Measurements from ENCODE around the gene P4HA1. TPM values are rescaled to one million over a fixed set of nuclear protein-coding genes. Genes with fewer than 3 reads are reported as not detected.

The P4HA1 gene
- total RNA-seq, 1 experiment from 2014 or later, result 58.5 TPM

DNA sequence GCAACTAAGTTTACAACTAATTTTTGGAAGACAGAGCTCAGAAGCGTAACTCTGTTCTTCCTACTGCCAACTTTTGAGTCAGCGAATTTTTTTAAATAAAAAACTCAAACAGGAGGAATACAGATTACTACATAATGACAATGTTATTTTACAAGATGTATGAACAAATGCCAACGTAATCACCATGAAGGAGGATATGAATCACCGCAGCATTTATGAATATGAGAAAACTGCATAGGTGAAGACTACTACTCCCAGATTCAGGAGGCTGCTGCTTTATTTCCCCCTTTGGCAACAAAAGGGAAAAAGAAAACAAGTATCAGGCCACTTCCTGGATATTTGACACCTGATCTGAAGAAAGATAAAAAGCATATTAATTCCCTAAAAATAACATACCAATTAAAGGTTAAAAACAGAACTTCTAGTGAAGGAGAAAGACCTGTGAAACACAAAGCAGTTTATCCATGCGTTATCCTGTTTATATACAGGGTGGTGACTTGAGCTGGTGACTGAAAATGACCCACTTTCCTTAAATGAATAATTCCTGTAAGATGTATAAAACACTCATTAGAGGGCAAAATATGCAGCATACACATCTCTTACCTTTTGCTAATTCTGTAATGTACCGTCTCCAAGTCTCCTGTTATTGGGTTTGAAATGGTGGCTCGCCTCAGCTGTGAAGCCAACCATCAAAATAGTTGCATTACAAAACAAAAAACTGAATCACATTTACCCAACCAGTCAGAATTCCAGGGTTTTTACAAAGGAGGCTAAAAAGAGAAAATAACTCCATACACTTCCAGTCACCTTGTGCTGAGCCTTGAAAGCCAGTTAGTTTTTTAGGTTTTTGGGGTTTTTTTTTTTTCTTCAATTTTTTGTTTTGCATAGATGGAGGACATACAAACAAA lies 52.0 kb downstream of the P4HA1 start:
- Histone ChIP-seq H3K27ac (ENCODE audit: low read length) (no peak overlapping the region), H3K4me1 (ENCODE audit: control insufficient read depth, insufficient read depth, low read length) (peaks cover 8% of the 10 kb centered on the region), H3K4me3 (ENCODE audit: low read depth in 2 of 2, low read length in 2 of 2) (no peak overlapping the region), H3K36me3 (ENCODE audit: control insufficient read depth, insufficient read depth, low read length) (peaks cover 20% of the 10 kb centered on the region), H3K9me3 (ENCODE audit: control insufficient read depth, insufficient read depth, low read depth, low read length) (no peaks in the 10 kb centered on the region), H3K27me3 (ENCODE audit: control insufficient read depth, insufficient read depth, low read length) (no peaks in the 10 kb centered on the region)
- intact Hi-C loops (cut with micrococcal nuclease; ENCODE audit: unreplicated experiment), result no loop called here
- TF ChIP-seq TCF7L2 (IDR thresholded peaks at IDR 0.05; ENCODE audit: low read depth, low read length) (no peak), REST (IDR thresholded peaks at IDR 0.05; ENCODE audit: insufficient read depth in 1 of 2, low read depth in 2 of 2, low read length in 1 of 2) (no peak), POLR2AphosphoS5 (IDR thresholded peaks at IDR 0.05; ENCODE audit: low read depth, low read length) (no peak), SIN3A (IDR thresholded peaks at IDR 0.05; ENCODE audit: borderline replicate concordance, insufficient read depth, low read depth, low read length) (no peak)
- TF ChIP-seq, protein P1, sequence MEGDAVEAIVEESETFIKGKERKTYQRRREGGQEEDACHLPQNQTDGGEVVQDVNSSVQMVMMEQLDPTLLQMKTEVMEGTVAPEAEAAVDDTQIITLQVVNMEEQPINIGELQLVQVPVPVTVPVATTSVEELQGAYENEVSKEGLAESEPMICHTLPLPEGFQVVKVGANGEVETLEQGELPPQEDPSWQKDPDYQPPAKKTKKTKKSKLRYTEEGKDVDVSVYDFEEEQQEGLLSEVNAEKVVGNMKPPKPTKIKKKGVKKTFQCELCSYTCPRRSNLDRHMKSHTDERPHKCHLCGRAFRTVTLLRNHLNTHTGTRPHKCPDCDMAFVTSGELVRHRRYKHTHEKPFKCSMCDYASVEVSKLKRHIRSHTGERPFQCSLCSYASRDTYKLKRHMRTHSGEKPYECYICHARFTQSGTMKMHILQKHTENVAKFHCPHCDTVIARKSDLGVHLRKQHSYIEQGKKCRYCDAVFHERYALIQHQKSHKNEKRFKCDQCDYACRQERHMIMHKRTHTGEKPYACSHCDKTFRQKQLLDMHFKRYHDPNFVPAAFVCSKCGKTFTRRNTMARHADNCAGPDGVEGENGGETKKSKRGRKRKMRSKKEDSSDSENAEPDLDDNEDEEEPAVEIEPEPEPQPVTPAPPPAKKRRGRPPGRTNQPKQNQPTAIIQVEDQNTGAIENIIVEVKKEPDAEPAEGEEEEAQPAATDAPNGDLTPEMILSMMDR (IDR thresholded peaks at IDR 0.05), result no peak
- POLR2A ChIA-PET, result interaction anchor here (0.7 kb wide), 1 partner anchor 85 kb away, joined by 4 read pairs; no protein-coding TSS in a partner anchor
- DNase-seq (ENCODE audit: low read depth, low spot score), result peak; percentile 73
- CTCF ChIA-PET, result no interaction called here
- in situ Hi-C loops (cut with HindIII; ENCODE audit: low pct_unique_long_range_greater_than_20kb, low sequenced_read_pairs), result no loop called here
- TSS peak; percentile 8 for BruUV-seq (replicated peaks)
- ATAC-seq, result peak; percentile 88

DNA sequence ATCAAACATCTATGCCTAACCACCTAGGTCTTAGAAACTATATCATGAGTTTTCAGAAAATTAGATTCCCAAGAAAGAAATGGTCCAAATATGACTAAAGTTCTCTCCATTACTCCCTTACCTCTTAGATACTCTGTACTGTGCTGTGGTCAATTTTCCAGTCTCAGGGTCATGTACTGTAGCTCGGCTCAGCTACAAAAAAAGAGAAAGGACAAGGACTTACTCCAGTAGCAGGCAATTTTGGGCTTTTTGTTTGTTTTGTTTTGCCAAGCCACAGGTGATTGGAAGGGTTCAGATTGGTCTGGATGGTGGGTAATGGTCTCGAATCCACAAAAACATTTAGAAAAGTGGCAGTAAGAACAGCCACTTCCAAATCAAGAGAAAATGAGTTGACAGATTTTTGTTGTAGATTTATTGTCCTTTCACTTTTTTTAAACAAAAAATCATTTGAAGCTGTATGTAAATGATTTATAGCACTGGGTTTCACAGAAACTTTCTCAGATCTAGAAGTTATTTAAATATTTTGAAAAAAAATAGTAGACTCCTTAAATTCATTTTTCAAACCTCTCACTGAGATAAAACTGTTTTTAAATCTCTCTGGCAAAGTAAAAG lies 52.8 kb downstream of the P4HA1 start:
- in situ Hi-C loops (cut with HindIII; ENCODE audit: low pct_unique_long_range_greater_than_20kb, low sequenced_read_pairs), result no loop called here
- Histone ChIP-seq H3K36me3 (ENCODE audit: control insufficient read depth, insufficient read depth, low read length) (peaks cover 20% of the 10 kb centered on the region), H3K4me3 (ENCODE audit: low read depth in 2 of 2, low read length in 2 of 2) (no peak overlapping the region), H3K4me1 (ENCODE audit: control insufficient read depth, insufficient read depth, low read length) (peaks cover 8% of the 10 kb centered on the region), H3K9me3 (ENCODE audit: control insufficient read depth, insufficient read depth, low read depth, low read length) (no peaks in the 10 kb centered on the region), H3K27ac (ENCODE audit: low read length) (no peak overlapping the region), H3K27me3 (ENCODE audit: control insufficient read depth, insufficient read depth, low read length) (no peaks in the 10 kb centered on the region)
- TF ChIP-seq TCF7L2 (IDR thresholded peaks at IDR 0.05; ENCODE audit: low read depth, low read length) (no peak), REST (IDR thresholded peaks at IDR 0.05; ENCODE audit: insufficient read depth in 1 of 2, low read depth in 2 of 2, low read length in 1 of 2) (no peak)
- DNase-seq (ENCODE audit: low read depth, low spot score) (no peak), ATAC-seq (no peak)
- intact Hi-C loops (cut with micrococcal nuclease; ENCODE audit: unreplicated experiment), result no loop called here
- no TSS peak for BruUV-seq (replicated peaks)
- CTCF ChIA-PET, result no interaction called here
- POLR2A ChIA-PET, result no interaction called here
